Fibroblast of lung (primary cell): Measurements from ENCODE around the gene MRAS.

ENCODE experiments used
- CTCF ChIP-seq, 2 donors: IDR thresholded peaks in 1 of 2; conservative IDR thresholded peaks in 1 of 2; 1 replicate in 1 of 2; 2 replicates in 1 of 2; pipeline ENCODE4 v1.5.1; 2011 to 2012; ENCODE audit warnings: low read length in 2 of 2, control low read depth in 1 of 2, inconsistent platforms in 1 of 2, low read depth in 1 of 2, mild to moderate bottlenecking in 1 of 2
- EZH2 ChIP-seq: IDR thresholded peaks from 2 replicates; pipeline ENCODE4 v1.5.1; 2012; ENCODE audit warnings: low read length, control low read depth, mild to moderate bottlenecking; ENCODE audit errors: missing control alignments

- TF ChIP-seq CTCF (conservative IDR thresholded peaks at IDR 0.05 in 1 of 2, IDR thresholded peaks at IDR 0.05 in 1 of 2; ENCODE audit: low read depth in 1 of 2, low read length in 2 of 2) (no peak), EZH2 (no peak)
Measured at GRCh38 chr3:138423316-138423715, 74.9 kb downstream of the MRAS start.
